ENCODE data around the gene ADAMTS19.
"Not testable (repeated sequence)": the region's sequence is repeated elsewhere in the genome, so short reads cannot be mapped to it uniquely, and the experiment has no call there.

Gene ADAMTS19

DNA sequence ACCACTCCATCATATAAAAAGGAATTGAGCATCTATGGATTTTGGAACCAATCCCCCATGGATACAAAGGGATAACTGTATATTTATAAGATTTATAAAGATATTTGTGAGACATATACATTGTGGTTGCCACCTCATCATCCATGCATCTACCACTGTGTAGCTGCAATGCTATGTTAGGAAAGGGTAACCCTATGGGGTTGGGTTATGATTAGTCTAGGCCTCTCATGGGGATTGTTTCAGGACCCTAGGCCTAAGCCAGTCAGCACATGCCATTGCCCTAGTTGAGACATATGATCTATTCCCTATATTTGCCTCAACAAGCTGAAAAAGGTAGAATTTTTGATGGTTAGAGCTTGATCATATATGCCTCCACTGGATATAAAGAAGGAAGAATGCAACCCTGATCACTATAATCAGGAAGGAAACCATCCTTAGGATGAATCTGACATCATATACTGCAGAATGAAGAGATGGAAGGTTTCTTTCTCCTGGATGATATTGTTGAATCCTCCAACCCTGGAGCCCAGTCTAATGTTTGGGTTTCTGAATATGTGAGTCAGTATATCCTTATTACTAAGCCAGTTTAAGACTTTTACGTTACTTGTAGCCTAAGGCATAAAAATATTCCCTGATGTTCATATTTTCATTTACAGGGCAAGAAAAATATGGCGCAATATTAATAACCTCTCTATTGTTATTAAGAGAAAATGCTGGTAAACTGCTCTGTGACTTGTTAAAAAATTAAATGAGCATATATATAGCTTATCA lies 94.2 kb downstream of the ADAMTS19 start:
- Histone ChIP-seq H3K27me3 (replicated peaks) (no peaks in the 10 kb centered on the region), H3K27ac (no peak overlapping the region), H3K36me3 (replicated peaks) (no peaks in the 10 kb centered on the region), H3K4me3 (ENCODE audit: low read depth, low read length) (no peak overlapping the region)
- in situ Hi-C loops (cut with HindIII; ENCODE audit: low pct_ligation_motif_present, low sequenced_read_pairs), result no loop called here
- DNase-seq, result no peak
- TF ChIP-seq CTCF (IDR thresholded peaks at IDR 0.05; ENCODE audit: low read depth, low read length, missing control alignments), result no peak

GRCh38 chr5:129563585-129563984 lies 103.5 kb downstream of the ADAMTS19 start:
- TF ChIP-seq CTCF (IDR thresholded peaks at IDR 0.05; ENCODE audit: low read depth, low read length, missing control alignments), result no peak
- no peak for DNase-seq
- in situ Hi-C loops (cut with HindIII; ENCODE audit: low pct_ligation_motif_present, low sequenced_read_pairs), result no loop called here
- no peaks in the 10 kb centered on the region for H3K27me3 ChIP-seq (replicated peaks)
- H3K4me3 ChIP-seq (ENCODE audit: low read depth, low read length), result no peak overlapping the region
- H3K36me3 ChIP-seq (replicated peaks), result no peaks in the 10 kb centered on the region
- no peak overlapping the region for H3K27ac ChIP-seq

GRCh38 chr5:129569295-129569694 lies 109.2 kb downstream of the ADAMTS19 start:
- TF ChIP-seq CTCF (IDR thresholded peaks at IDR 0.05; ENCODE audit: low read depth, low read length, missing control alignments), result no peak
- no peak for DNase-seq
- in situ Hi-C loops (cut with HindIII; ENCODE audit: low pct_ligation_motif_present, low sequenced_read_pairs), result no loop called here
- Histone ChIP-seq H3K4me3 (ENCODE audit: low read depth, low read length) (no peak overlapping the region), H3K36me3 (replicated peaks) (no peaks in the 10 kb centered on the region), H3K27ac (no peak overlapping the region), H3K27me3 (replicated peaks) (no peaks in the 10 kb centered on the region)

DNA sequence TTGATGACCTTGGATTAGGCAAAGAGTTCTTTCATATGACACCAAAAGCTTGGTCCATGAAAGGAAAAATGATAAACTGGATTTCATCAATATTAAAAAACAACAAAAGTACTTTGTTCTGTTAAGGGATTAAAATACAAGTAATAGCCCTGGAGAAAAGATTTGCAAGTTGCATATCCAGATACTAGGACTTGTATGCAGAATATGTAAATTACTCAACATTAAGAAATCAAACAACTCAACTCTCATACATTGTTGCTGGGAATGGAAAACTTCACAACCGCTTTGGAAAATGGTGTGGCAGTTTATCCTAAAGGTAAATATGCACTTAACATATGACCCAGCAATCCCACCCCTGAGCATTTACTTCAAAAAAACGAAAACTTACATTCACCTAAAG lies 112.0 kb downstream of the ADAMTS19 start:
- Histone ChIP-seq H3K36me3 (replicated peaks) (no peaks in the 10 kb centered on the region), H3K4me3 (ENCODE audit: low read depth, low read length) (no peak overlapping the region), H3K27me3 (replicated peaks) (no peaks in the 10 kb centered on the region), H3K27ac (no peak overlapping the region)
- DNase-seq, result no peak
- no peak for TF ChIP-seq CTCF (IDR thresholded peaks at IDR 0.05; ENCODE audit: low read depth, low read length, missing control alignments)
- in situ Hi-C loops (cut with HindIII; ENCODE audit: low pct_ligation_motif_present, low sequenced_read_pairs), result no loop called here

- H3K27me3 ChIP-seq (replicated peaks); H3K36me3 ChIP-seq (replicated peaks); in situ Hi-C loops (cut with HindIII; ENCODE audit: low pct_ligation_motif_present, low sequenced_read_pairs); DNase-seq; H3K4me3 ChIP-seq (ENCODE audit: low read depth, low read length); H3K27ac ChIP-seq: not testable (repeated sequence)
These were observed 124.4 kb downstream of the ADAMTS19 start for GRCh38 chr5:129584496-129584895.

DNA sequence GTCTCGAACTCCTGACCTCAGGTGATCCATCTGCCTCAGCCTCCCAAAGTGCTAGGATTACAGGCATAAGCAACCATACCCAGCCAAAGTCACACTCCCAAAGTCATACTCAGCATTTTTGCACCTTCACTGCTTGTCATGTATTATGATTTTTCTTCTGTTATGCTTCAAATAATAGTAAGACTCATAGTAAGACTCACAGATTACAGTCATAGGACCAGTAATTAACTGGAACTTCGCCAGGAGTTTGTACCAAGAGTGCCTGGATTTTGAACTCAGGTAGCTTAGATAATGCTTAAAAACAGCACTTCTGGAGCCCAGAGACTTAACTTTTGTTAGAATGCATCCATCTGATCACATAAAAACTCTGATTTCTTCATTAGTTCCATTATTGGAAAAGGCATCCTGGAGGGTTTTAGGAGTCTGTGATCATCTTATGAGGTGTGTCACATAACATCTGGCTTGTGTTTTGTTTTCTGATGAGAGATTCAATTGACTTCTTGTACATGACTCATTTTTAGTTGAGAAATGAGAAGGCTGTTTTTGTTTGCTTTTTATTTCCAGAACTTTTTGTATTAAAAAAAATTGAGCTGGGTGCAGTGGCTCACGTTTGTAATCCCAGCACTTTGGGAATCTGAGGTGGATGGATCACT lies 131.5 kb downstream of the ADAMTS19 start:
- no peak overlapping the region for H3K4me3 ChIP-seq (ENCODE audit: low read depth, low read length)
- no peak for TF ChIP-seq CTCF (IDR thresholded peaks at IDR 0.05; ENCODE audit: low read depth, low read length, missing control alignments)
- H3K36me3 ChIP-seq (replicated peaks), result no peaks in the 10 kb centered on the region
- no peak for DNase-seq
- H3K27ac ChIP-seq, result no peak overlapping the region
- in situ Hi-C loops (cut with HindIII; ENCODE audit: low pct_ligation_motif_present, low sequenced_read_pairs), result no loop called here
- H3K27me3 ChIP-seq (replicated peaks), result no peaks in the 10 kb centered on the region
